ENCODE results near the gene GABARAPL1.
"Not testable (repeated sequence)": the region's sequence is repeated elsewhere in the genome, so short reads cannot be mapped to it uniquely, and the experiment has no call there.

The GABARAPL1 gene

DNA sequence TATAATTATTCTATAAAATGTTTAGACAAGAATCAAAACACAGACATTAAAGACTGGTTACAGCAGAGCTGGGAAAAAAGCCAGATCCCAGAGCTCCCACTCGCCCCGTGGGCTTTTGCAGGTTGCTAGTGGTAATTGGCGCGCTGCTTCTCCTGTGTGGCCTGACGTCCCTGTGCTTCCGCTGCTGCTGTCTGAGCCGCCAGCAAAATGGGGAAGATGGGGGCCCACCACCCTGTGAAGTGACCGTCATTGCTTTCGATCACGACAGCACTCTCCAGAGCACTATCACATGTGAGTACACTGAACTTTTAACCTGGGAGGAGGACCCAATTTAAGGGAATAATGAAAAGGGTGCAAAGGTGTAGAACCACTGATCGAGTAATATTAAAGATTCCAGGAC lies 26.4 kb upstream of the GABARAPL1 start:
- TF ChIP-seq ZNF350 (tag by site-specific recombination; IDR thresholded peaks at IDR 0.05) (no peak), SETDB1 (IDR thresholded peaks at IDR 0.05; ENCODE audit: insufficient read length, low read length) (no peak), ZNF549 (tag by site-specific recombination; IDR thresholded peaks at IDR 0.05) (no peak), ZNF140 (tag by site-specific recombination; IDR thresholded peaks at IDR 0.05) (no peak), ZNF830 (tag by site-specific recombination; IDR thresholded peaks at IDR 0.05; ENCODE audit: low read depth) (no peak), IKZF3 (tag by site-specific recombination; IDR thresholded peaks at IDR 0.05) (no peak), ZNF843 (tag by site-specific recombination; IDR thresholded peaks at IDR 0.05) (no peak), ZNF510 (tag by site-specific recombination; IDR thresholded peaks at IDR 0.05; ENCODE audit: insufficient replicate concordance) (no peak), PRDM1 (tag by site-specific recombination; IDR thresholded peaks at IDR 0.05) (no peak), ZNF416 (tag by site-specific recombination; IDR thresholded peaks at IDR 0.05) (no peak), ZBTB17 (tag by site-specific recombination; IDR thresholded peaks at IDR 0.05) (no peak), ZNF366 (tag by site-specific recombination; conservative IDR thresholded peaks at IDR 0.05) (no peak), ZNF837 (tag by site-specific recombination; IDR thresholded peaks at IDR 0.05) (no peak), KLF7 (tag by site-specific recombination; IDR thresholded peaks at IDR 0.05; ENCODE audit: borderline replicate concordance) (no peak), ZNF48 (tag by site-specific recombination; IDR thresholded peaks at IDR 0.05) (no peak)
- TF ChIP-seq, protein P1, sequence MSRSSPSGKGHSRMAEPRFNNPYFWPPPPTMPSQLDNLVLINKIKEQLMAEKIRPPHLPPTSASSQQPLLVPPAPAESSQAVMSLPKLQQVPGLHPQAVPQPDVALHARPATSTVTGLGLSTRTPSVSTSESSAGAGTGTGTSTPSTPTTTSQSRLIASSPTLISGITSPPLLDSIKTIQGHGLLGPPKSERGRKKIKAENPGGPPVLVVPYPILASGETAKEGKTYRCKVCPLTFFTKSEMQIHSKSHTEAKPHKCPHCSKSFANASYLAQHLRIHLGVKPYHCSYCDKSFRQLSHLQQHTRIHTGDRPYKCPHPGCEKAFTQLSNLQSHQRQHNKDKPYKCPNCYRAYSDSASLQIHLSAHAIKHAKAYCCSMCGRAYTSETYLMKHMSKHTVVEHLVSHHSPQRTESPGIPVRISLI (tag by site-specific recombination; IDR thresholded peaks at IDR 0.05) = no peak
- TF ChIP-seq, protein P2, sequence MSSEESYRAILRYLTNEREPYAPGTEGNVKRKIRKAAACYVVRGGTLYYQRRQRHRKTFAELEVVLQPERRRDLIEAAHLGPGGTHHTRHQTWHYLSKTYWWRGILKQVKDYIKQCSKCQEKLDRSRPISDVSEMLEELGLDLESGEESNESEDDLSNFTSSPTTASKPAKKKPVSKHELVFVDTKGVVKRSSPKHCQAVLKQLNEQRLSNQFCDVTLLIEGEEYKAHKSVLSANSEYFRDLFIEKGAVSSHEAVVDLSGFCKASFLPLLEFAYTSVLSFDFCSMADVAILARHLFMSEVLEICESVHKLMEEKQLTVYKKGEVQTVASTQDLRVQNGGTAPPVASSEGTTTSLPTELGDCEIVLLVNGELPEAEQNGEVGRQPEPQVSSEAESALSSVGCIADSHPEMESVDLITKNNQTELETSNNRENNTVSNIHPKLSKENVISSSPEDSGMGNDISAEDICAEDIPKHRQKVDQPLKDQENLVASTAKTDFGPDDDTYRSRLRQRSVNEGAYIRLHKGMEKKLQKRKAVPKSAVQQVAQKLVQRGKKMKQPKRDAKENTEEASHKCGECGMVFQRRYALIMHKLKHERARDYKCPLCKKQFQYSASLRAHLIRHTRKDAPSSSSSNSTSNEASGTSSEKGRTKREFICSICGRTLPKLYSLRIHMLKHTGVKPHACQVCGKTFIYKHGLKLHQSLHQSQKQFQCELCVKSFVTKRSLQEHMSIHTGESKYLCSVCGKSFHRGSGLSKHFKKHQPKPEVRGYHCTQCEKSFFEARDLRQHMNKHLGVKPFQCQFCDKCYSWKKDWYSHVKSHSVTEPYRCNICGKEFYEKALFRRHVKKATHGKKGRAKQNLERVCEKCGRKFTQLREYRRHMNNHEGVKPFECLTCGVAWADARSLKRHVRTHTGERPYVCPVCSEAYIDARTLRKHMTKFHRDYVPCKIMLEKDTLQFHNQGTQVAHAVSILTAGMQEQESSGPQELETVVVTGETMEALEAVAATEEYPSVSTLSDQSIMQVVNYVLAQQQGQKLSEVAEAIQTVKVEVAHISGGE (tag by site-specific recombination; conservative IDR thresholded peaks at IDR 0.05; ENCODE audit: low read depth) = no peak
- TF ChIP-seq, protein P3, sequence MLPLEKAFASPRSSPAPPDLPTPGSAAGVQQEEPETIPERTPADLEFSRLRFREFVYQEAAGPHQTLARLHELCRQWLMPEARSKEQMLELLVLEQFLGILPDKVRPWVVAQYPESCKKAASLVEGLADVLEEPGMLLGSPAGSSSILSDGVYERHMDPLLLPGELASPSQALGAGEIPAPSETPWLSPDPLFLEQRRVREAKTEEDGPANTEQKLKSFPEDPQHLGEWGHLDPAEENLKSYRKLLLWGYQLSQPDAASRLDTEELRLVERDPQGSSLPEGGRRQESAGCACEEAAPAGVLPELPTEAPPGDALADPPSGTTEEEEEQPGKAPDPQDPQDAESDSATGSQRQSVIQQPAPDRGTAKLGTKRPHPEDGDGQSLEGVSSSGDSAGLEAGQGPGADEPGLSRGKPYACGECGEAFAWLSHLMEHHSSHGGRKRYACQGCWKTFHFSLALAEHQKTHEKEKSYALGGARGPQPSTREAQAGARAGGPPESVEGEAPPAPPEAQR (tag by site-specific recombination; IDR thresholded peaks at IDR 0.05) = no peak
- TF ChIP-seq, protein P4, sequence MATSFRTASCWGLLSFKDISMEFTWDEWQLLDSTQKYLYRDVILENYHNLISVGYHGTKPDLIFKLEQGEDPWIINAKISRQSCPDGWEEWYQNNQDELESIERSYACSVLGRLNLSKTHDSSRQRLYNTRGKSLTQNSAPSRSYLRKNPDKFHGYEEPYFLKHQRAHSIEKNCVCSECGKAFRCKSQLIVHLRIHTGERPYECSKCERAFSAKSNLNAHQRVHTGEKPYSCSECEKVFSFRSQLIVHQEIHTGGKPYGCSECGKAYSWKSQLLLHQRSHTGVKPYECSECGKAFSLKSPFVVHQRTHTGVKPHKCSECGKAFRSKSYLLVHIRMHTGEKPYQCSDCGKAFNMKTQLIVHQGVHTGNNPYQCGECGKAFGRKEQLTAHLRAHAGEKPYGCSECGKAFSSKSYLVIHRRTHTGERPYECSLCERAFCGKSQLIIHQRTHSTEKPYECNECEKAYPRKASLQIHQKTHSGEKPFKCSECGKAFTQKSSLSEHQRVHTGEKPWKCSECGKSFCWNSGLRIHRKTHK (tag by site-specific recombination; IDR thresholded peaks at IDR 0.05) = no peak
- TF ChIP-seq, protein P5, sequence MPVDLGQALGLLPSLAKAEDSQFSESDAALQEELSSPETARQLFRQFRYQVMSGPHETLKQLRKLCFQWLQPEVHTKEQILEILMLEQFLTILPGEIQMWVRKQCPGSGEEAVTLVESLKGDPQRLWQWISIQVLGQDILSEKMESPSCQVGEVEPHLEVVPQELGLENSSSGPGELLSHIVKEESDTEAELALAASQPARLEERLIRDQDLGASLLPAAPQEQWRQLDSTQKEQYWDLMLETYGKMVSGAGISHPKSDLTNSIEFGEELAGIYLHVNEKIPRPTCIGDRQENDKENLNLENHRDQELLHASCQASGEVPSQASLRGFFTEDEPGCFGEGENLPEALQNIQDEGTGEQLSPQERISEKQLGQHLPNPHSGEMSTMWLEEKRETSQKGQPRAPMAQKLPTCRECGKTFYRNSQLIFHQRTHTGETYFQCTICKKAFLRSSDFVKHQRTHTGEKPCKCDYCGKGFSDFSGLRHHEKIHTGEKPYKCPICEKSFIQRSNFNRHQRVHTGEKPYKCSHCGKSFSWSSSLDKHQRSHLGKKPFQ (tag by site-specific recombination; IDR thresholded peaks at IDR 0.05) = no peak
- ChIA-PET CTCF (interaction anchor here (1.2 kb wide), 1 partner anchor 33 kb away, joined by 4 read pairs; no protein-coding TSS in a partner anchor), POLR2A (no interaction called here)
- no peaks in the 10 kb centered on the region for H3K36me3 ChIP-seq (ENCODE audit: control insufficient read depth in 2 of 2, insufficient read depth in 1 of 2, low read length in 2 of 2)
- H3K9me3 ChIP-seq (ENCODE audit: control insufficient read depth, insufficient read depth, low read depth, low read length) = no peaks in the 10 kb centered on the region
- H3K4me3 ChIP-seq (ENCODE audit: low read depth, low read length) = no peak overlapping the region
- no peak overlapping the region for H3K27ac ChIP-seq (ENCODE audit: extremely low read depth, low read depth, low read length)
- H3K4me1 ChIP-seq (ENCODE audit: control insufficient read depth, insufficient read depth, low read length) = no peaks in the 10 kb centered on the region

DNA sequence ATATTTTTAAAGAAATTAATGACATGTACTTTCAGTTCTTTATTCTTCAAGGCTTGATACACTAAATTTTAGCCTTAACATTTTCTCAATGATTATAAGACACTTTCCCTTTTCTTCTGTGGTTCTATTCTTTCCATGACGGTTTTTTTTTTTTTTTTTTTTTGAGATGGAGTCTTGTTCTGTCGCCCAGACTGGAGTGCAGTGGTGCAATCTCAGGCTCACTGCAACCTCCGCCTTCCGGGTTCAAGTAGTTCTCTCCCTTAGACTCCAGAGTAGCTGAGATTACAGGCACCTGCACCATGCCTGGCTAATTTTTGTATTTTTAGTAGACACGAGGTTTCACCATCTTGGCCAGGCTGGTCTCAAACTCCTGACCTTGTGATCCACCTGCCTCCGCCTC lies 25.7 kb upstream of the GABARAPL1 start:
- CTCF ChIA-PET; H3K27ac ChIP-seq (ENCODE audit: extremely low read depth, low read depth, low read length); H3K4me1 ChIP-seq (ENCODE audit: control insufficient read depth, insufficient read depth, low read length); H3K9me3 ChIP-seq (ENCODE audit: control insufficient read depth, insufficient read depth, low read depth, low read length); POLR2A ChIA-PET; H3K4me3 ChIP-seq (ENCODE audit: low read depth, low read length); H3K36me3 ChIP-seq (ENCODE audit: control insufficient read depth in 2 of 2, insufficient read depth in 1 of 2, low read length in 2 of 2): not testable (repeated sequence)

All from HEK293 (cell line).